BLaER1 treated with 17β-estradiol and CSF1 and Interleukin-3, amounts not matched to agents 10 nM and 100 nM (cell line): ENCODE results near the gene MAMDC2.

Experiments used
- H3K27ac ChIP-seq, 11 experiments: shearing (Covaris generic); formaldehyde crosslinking; 2 replicates each; pipeline ENCODE4 v1.8.1; 2022
- H3K27me3 ChIP-seq, 11 experiments: shearing (Covaris generic); formaldehyde crosslinking; 2 replicates each; pipeline ENCODE4 v1.8.1; 2022
- H3K36me3 ChIP-seq, 11 experiments: shearing (Covaris generic); formaldehyde crosslinking; 2 replicates each; pipeline ENCODE4 v1.8.1; 2022
- H3K4me1 ChIP-seq, 10 experiments: shearing (Covaris generic); formaldehyde crosslinking; 2 replicates each; pipeline ENCODE4 v1.8.1; 2022
- H3K4me2 ChIP-seq, 11 experiments: shearing (Covaris generic); formaldehyde crosslinking; 2 replicates each; pipeline ENCODE4 v1.8.1; 2022
- H3K4me3 ChIP-seq, 10 experiments: shearing (Covaris generic); formaldehyde crosslinking; 2 replicates each; pipeline ENCODE4 v1.8.1; 2022
- H3K9ac ChIP-seq, 11 experiments: shearing (Covaris generic); formaldehyde crosslinking; 2 replicates each; pipeline ENCODE4 v1.8.1; 2022
- H3K9me3 ChIP-seq, 11 experiments: shearing (Covaris generic); formaldehyde crosslinking; replicated peaks in 1 of 11; 2 replicates each; pipeline ENCODE4 v1.8.1; 2022
- H4K20me1 ChIP-seq, 11 experiments: shearing (Covaris generic); formaldehyde crosslinking; 2 replicates each; pipeline ENCODE4 v1.8.1; 2022
- Cebpa-rat ChIP-seq, 11 experiments: shearing (Covaris generic); IDR thresholded peaks; 2 replicates each; pipeline ENCODE4 v1.8.1; 2022

MAMDC2 gene

DNA sequence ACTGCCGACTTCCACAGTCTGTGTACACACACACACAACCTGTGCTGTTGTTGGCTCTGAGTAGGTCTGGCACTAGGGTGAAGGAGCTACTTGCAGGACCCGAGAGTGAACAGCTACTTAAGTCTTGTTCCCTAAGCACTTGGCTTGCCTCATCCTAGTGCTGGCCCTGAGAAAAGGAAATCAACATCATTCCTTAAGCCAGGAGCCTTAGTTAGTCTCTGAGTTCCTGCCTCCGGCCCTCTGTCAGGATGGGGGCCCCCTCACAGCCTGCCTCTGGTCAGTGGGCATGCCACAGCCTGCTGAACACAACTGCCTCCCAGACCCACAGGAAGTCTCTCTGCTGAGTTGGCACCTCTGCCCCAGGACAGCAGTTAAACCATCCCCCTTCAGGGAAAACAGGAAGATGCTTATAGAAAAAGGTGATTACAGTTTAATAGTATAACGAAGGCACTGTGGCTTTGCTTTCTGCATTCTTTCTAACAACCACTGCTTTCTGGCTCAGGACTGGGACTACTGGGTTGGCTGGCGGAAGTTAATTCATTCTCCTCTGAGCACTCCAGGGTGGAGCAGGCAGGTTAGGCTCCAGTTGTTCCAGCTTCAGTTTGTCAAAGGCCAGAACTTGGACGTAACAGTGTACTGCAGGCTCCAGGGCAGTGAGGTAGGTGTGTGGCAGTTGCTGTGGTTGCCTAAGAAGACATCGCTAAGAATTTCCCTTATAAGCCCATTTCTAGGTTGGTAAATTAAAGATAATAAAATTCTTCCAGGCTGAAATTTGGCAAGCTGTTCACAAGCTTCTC is 2.8 kb downstream of the MAMDC2 start:
- TF ChIP-seq Cebpa-rat (IDR thresholded peaks at IDR 0.05) = no peak
- Histone ChIP-seq H3K27me3 (no peaks in the 10 kb centered on the region), H3K4me2 (peak overlapping the region in 8 of 11 experiments; percentile 2 to 82 (median 53); a peak in 11 of 22 replicates), H3K4me1 (peaks cover 0 to 51% (median 11%) of the 10 kb centered on the region in 10 experiments; a peak in 14 of 20 replicates), H3K27ac (no peak overlapping the region; a peak in 1 of 22 replicates), H3K9me3 (peaks cover 0 to 3% (median 0%) of the 10 kb centered on the region in 11 experiments; a peak in 1 of 22 replicates), H3K9ac (no peak overlapping the region; a peak in 1 of 22 replicates), H4K20me1 (no peaks in the 10 kb centered on the region), H3K36me3 (no peaks in the 10 kb centered on the region), H3K4me3 (no peak overlapping the region)

DNA sequence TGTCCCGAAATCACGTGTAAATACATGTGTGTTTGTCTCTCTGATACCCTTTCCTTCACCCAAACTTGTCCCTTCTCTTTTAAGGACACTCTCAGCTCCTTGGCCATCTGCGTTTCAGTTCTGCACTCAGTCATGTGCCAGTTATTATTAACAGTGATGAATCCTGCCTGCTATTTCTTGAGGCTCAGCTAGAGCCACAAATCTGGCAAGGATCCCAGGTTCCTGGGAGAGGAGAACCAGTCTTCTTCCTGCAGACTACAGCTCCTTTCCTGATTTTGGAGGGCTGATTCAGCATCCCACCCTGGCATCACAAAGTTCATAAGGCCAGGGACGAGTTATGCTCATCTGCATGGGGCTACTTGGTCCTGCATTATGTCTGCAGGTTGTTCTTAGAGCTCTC is 5.6 kb downstream of the MAMDC2 start:
- TF ChIP-seq Cebpa-rat (IDR thresholded peaks at IDR 0.05) = no peak
- Histone ChIP-seq H3K9me3 (no peaks in the 10 kb centered on the region), H3K9ac (no peak overlapping the region), H3K27ac (no peak overlapping the region), H4K20me1 (no peaks in the 10 kb centered on the region), H3K36me3 (no peaks in the 10 kb centered on the region), H3K27me3 (no peaks in the 10 kb centered on the region), H3K4me1 (peaks cover 0 to 64% (median 16%) of the 10 kb centered on the region in 10 experiments; a peak in 14 of 20 replicates), H3K4me3 (no peak overlapping the region), H3K4me2 (peak overlapping the region in 6 of 11 experiments; percentile 9 to 72 (median 32); a peak in 6 of 22 replicates)

DNA sequence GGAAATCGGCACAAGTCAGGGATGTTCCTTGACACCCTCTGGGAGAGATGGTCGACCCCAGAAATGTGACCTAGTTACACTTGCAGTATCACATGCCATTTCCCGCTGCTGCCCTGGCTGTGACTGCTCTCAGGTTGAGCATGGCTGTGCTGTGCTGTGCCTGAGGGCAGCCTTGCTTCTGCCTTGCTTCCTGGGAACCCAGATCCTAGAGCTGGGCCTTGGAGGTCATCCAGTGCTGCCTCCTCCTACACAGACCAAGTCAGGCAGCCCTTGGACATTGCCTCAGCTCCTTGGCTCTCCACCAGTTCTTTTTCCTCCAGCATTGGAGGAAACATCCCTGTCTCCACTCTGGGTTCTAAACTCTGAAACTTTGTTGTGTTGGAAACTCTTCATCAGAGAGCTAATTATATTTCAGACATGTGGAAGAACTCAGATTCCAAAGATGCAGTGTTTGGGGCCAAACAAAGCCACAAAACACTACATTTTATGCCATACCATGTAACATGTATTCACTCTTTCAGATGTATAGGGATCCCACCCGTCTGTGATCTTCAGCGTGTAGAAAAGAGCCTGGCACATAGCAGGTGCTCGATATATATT is 6.1 kb downstream of the MAMDC2 start:
- no peaks in the 10 kb centered on the region for H4K20me1 ChIP-seq
- no peak overlapping the region for H3K27ac ChIP-seq
- H3K36me3 ChIP-seq = no peaks in the 10 kb centered on the region
- H3K9me3 ChIP-seq = no peaks in the 10 kb centered on the region
- H3K4me1 ChIP-seq = peaks cover 0 to 69% (median 16%) of the 10 kb centered on the region in 10 experiments; a peak in 14 of 20 replicates
- no peaks in the 10 kb centered on the region for H3K27me3 ChIP-seq
- no peak for TF ChIP-seq Cebpa-rat (IDR thresholded peaks at IDR 0.05)
- H3K9ac ChIP-seq = no peak overlapping the region
- H3K4me3 ChIP-seq = no peak overlapping the region
- peak overlapping the region in 4 of 11 experiments; percentile 9 to 72 (median 55); a peak in 6 of 22 replicates for H3K4me2 ChIP-seq

DNA sequence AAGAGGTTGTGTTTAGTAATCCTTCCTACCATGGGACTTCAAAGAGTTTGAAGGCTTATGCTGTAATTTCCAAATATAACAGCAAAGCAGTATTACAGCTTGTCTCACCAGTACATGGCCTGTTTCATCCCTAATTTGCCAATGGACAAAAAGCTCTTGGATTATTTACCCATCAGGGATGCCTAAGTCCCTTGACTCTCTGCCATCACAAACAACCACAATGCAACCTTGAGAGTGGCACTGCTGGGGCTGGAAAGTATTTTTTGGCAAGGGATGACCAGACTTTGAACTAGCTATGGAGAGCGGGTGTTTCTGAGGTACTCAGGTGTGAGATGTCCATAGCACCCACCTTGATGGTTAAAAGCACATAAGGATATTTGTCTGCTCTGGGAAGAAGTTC is 9.1 kb downstream of the MAMDC2 start:
- no peak for TF ChIP-seq Cebpa-rat (IDR thresholded peaks at IDR 0.05)
- Histone ChIP-seq H3K27ac (no peak overlapping the region), H3K27me3 (no peaks in the 10 kb centered on the region), H3K9ac (no peak overlapping the region), H3K4me2 (peak overlapping the region in 2 of 11 experiments; percentile 62 to 75; a peak in 2 of 22 replicates), H3K4me1 (peaks cover 0 to 49% (median 8%) of the 10 kb centered on the region in 10 experiments; a peak in 9 of 20 replicates), H4K20me1 (no peaks in the 10 kb centered on the region), H3K4me3 (no peak overlapping the region), H3K36me3 (no peaks in the 10 kb centered on the region), H3K9me3 (no peaks in the 10 kb centered on the region)

DNA sequence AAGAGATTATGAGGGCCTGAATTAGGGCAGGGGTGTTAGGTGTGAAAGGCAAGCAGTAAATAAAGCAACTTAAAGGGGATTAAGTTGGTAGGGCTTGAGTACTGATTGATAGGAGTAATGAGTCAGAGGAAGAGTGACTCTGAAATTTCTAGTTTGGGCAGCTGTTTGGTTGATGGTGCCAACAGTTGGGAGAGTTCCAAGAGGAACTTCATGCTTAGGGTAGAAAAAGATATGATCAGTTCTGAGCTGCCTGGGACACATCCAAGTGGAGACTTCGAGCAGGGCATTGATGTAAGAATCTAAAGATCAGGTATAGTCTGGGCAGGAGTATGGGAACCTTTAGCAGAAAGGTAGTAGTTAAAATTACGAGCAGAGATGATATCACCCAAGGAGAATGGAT is 10.2 kb downstream of the MAMDC2 start:
- Histone ChIP-seq H3K4me1 (peaks cover 0 to 38% (median 8%) of the 10 kb centered on the region in 10 experiments; a peak in 9 of 20 replicates), H3K4me3 (no peak overlapping the region), H3K4me2 (peak overlapping the region in 5 of 11 experiments; percentile 40 to 75 (median 64); a peak in 10 of 22 replicates), H3K27ac (peak overlapping the region in 2 of 11 experiments; percentile 31 to 43; a peak in 2 of 22 replicates), H3K27me3 (no peaks in the 10 kb centered on the region), H3K36me3 (no peaks in the 10 kb centered on the region), H4K20me1 (no peaks in the 10 kb centered on the region), H3K9ac (no peak overlapping the region; a peak in 1 of 22 replicates), H3K9me3 (no peaks in the 10 kb centered on the region)
- no peak for TF ChIP-seq Cebpa-rat (IDR thresholded peaks at IDR 0.05)

DNA sequence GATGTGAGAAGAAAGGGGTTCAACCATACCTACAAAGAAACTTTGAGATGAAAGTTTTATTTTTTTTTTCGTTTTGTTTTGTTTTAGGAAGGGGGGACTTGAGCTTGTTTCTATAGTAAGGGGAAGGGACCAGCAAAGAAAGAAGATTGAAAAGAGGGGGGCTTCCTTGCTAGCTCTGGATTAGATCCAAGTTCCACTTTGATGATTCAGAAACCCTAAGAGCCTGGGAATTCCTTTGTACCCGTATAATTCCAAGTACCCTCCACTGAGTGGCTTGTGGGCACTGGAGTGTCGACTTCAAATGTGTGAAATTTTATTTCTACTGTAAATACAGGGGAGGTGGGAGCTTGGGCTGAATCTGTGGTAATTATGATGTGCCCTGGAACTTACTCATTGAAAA is 10.9 kb downstream of the MAMDC2 start:
- Histone ChIP-seq H3K27ac (no peak overlapping the region), H3K9ac (no peak overlapping the region), H3K4me1 (peaks cover 0 to 32% (median 5%) of the 10 kb centered on the region in 10 experiments; a peak in 9 of 20 replicates), H3K27me3 (no peaks in the 10 kb centered on the region), H3K9me3 (no peaks in the 10 kb centered on the region), H3K4me3 (no peak overlapping the region), H3K36me3 (no peaks in the 10 kb centered on the region), H3K4me2 (peak overlapping the region in 4 of 11 experiments; percentile 62 to 75 (median 65); a peak in 7 of 22 replicates), H4K20me1 (no peaks in the 10 kb centered on the region)
- no peak for TF ChIP-seq Cebpa-rat (IDR thresholded peaks at IDR 0.05)

DNA sequence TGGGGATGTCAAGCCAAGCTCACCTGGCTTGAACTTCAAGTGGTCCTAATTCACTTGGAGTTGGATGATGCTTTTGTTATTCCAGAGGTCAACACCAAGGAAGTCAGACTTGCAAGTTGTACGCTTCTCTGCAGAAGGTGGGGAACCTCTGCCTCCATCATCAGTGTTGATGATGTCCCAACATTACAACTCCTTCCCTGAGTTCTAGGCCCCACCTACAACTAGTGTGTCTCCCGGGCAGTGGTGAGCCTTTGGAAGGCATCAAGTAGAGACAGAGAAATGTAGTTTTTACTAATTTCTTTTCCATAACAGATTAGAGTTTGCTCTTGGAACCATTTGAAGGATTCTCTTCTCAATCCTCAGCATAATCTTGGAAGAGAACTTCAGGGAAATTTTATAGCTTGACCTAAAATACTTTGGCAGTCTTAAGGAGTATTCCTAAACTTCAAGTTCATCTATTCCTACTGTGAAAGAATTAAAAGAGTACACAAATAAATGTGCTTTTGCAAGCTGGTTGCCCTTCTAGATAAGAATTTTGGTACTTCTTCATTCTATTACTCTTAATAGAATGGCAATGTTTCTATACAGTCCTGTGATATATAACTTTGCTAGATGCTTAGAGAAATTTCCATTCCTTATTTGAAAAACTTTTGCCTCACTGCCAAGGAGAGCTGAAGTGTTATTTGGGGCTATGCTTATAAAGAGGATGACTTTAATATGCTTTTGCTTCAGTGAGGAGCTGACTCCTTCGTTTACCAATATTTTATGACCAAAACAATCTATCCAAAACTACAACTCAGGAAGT is 12.0 kb downstream of the MAMDC2 start:
- H3K4me1 ChIP-seq = peaks cover 0 to 25% (median 5%) of the 10 kb centered on the region in 10 experiments; a peak in 9 of 20 replicates
- H3K4me2 ChIP-seq = no peak overlapping the region; a peak in 1 of 22 replicates
- H3K36me3 ChIP-seq = no peaks in the 10 kb centered on the region
- H3K27me3 ChIP-seq = no peaks in the 10 kb centered on the region
- H4K20me1 ChIP-seq = no peaks in the 10 kb centered on the region
- no peak overlapping the region for H3K4me3 ChIP-seq
- TF ChIP-seq Cebpa-rat (IDR thresholded peaks at IDR 0.05) = no peak
- H3K9me3 ChIP-seq = no peaks in the 10 kb centered on the region
- H3K27ac ChIP-seq = no peak overlapping the region
- H3K9ac ChIP-seq = no peak overlapping the region

DNA sequence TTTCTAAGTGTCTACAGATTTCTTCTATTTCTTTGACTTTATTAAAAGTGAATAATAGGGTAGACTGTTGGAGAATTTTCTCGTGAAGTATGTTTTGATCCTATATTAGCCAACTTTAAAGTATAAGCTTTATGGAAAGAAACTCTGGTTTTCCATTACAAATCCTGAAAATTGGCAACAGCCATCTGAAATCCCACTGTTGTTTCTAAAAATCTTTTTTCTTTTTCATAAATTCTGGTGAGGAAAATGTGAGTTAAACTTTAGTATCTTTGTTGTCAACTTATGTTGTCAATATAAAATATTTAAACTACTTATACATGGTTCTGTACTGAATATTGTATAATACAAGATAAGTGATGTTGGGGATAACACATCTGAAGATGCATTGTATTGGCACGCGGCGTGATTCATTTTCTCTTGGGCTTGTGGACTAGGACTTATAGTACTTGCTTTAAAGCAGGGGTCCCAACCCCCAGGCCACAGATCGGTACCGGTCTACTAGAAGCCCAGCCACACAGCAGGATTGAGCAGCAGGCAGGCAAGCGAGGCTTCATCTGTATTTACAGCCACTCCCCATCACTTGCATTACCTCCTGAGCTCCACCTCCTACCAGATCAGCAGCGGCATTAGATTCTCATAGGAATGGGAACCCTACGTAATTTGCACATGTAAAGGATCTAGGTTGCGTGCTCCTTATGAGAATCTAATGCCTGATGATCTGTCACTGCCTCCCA is 12.7 kb downstream of the MAMDC2 start:
- Histone ChIP-seq H3K4me1 (peaks cover 0 to 22% (median 8%) of the 10 kb centered on the region in 10 experiments; a peak in 10 of 20 replicates), H3K27ac (no peak overlapping the region), H3K9me3 (no peaks in the 10 kb centered on the region), H3K9ac (no peak overlapping the region), H4K20me1 (no peaks in the 10 kb centered on the region), H3K4me2 (no peak overlapping the region), H3K27me3 (no peaks in the 10 kb centered on the region), H3K4me3 (no peak overlapping the region), H3K36me3 (no peaks in the 10 kb centered on the region)
- TF ChIP-seq Cebpa-rat (IDR thresholded peaks at IDR 0.05) = no peak
